SK-N-SH treated with all-trans-retinoic acid at 6 μM for 48 hours (cell line): ENCODE results near the gene PDE6B.
"Not testable (repeated sequence)": the region's sequence is repeated elsewhere in the genome, so short reads cannot be mapped to it uniquely, and the experiment has no call there.

Source experiments
- ATAC-seq: fragments of 200-7000 bp; cut with Tn5 transposase; 3 replicates; pipeline ENCODE4 v1.9.1; 2020; ENCODE audit warnings: mild to moderate bottlenecking, moderate library complexity
- ARNTL ChIP-seq: fragments of 450-650 bp; formaldehyde crosslinking; IDR thresholded peaks from 2 replicates; pipeline ENCODE4 v1.5.0; 2020; ENCODE audit warnings: low read depth, mild to moderate bottlenecking, moderate library complexity, borderline replicate concordance
- BACH2 ChIP-seq: fragments of 250-450 bp; sonication (Bioruptor Pico); IDR thresholded peaks from 2 replicates; pipeline ENCODE4 v1.9.0; 2021; ENCODE audit warnings: mild to moderate bottlenecking, borderline replicate concordance
- CREB5 ChIP-seq: fragments of 250-450 bp; sonication (Bioruptor Pico); IDR thresholded peaks from 2 replicates; pipeline ENCODE4 v1.5.1; 2020; ENCODE audit warnings: low read depth, mild to moderate bottlenecking, moderate library complexity
- CSDC2 ChIP-seq: fragments of 250-450 bp; sonication (Bioruptor Pico); IDR thresholded peaks from 2 replicates; pipeline ENCODE4 v1.5.0; 2020; ENCODE audit warnings: mild to moderate bottlenecking, moderate library complexity
- ESRRG ChIP-seq: fragments of 250-450 bp; sonication (Bioruptor Pico); IDR thresholded peaks from 2 replicates; pipeline ENCODE4 v1.6.1; 2021; ENCODE audit warnings: mild to moderate bottlenecking
- GLIS3 ChIP-seq: fragments of 250-450 bp; sonication (Bioruptor Pico); IDR thresholded peaks from 2 replicates; pipeline ENCODE4 v1.5.0; 2020; ENCODE audit warnings: mild to moderate bottlenecking, moderate library complexity
- ISL1 ChIP-seq: fragments of 250-450 bp; sonication (Bioruptor Pico); IDR thresholded peaks from 2 replicates; pipeline ENCODE4 v2.1.2; 2022; ENCODE audit warnings: mild to moderate bottlenecking, moderate library complexity
- OSR1 ChIP-seq: fragments of 250-450 bp; sonication (Bioruptor Pico); IDR thresholded peaks from 2 replicates; pipeline ENCODE4 v1.8.0; 2022; ENCODE audit warnings: moderate library complexity, mild to moderate bottlenecking, inconsistent platforms
- PPARA ChIP-seq: fragments of 250-450 bp; sonication (Bioruptor Pico); IDR thresholded peaks from 2 replicates; pipeline ENCODE4 v1.5.0; 2020; ENCODE audit warnings: mild to moderate bottlenecking, borderline replicate concordance
- RARB ChIP-seq: fragments of 250-450 bp; sonication (Bioruptor Pico); IDR thresholded peaks from 2 replicates; pipeline ENCODE4 v1.8.0; 2021; ENCODE audit warnings: mild to moderate bottlenecking, moderate library complexity
- SNAI2 ChIP-seq: fragments of 250-450 bp; sonication (Bioruptor Pico); IDR thresholded peaks from 2 replicates; pipeline ENCODE4 v1.5.0; 2020; ENCODE audit warnings: mild to moderate bottlenecking, moderate library complexity
- TCF4 ChIP-seq: fragments of 250-450 bp; sonication (Bioruptor Pico); IDR thresholded peaks from 2 replicates; pipeline ENCODE4 v1.8.0; 2021; ENCODE audit warnings: mild to moderate bottlenecking, moderate library complexity, borderline replicate concordance
- TOX ChIP-seq: fragments of 250-450 bp; sonication (Bioruptor Pico); IDR thresholded peaks from 2 replicates; pipeline ENCODE4 v1.8.0; 2021; ENCODE audit warnings: mild to moderate bottlenecking, moderate library complexity, borderline replicate concordance
- TSHZ2 ChIP-seq: fragments of 250-450 bp; sonication (Bioruptor Pico); IDR thresholded peaks from 2 replicates; pipeline ENCODE4 v1.5.0; 2020; ENCODE audit warnings: mild to moderate bottlenecking, moderate library complexity
- ZC3H10 ChIP-seq: fragments of 250-450 bp; sonication (Bioruptor Pico); IDR thresholded peaks from 2 replicates; pipeline ENCODE4 v1.5.1; 2021; ENCODE audit warnings: mild to moderate bottlenecking, moderate library complexity
- ZFP3 ChIP-seq: fragments of 250-450 bp; sonication (Bioruptor Pico); IDR thresholded peaks from 2 replicates; pipeline ENCODE4 v1.5.0; 2020; ENCODE audit warnings: mild to moderate bottlenecking, moderate library complexity
- ZFP30 ChIP-seq: fragments of 450-650 bp; formaldehyde crosslinking; IDR thresholded peaks from 2 replicates; pipeline ENCODE4 v1.5.0; 2022; ENCODE audit warnings: mild to moderate bottlenecking, moderate library complexity
- ZNF565 ChIP-seq: fragments of 450-650 bp; formaldehyde crosslinking; conservative IDR thresholded peaks from 2 replicates; pipeline ENCODE4 v1.5.0; 2020; ENCODE audit warnings: low read depth, mild to moderate bottlenecking, moderate library complexity
- ZNF70 ChIP-seq: fragments of 450-650 bp; formaldehyde crosslinking; IDR thresholded peaks from 2 replicates; pipeline ENCODE4 v1.5.0; 2020; ENCODE audit warnings: mild to moderate bottlenecking, moderate library complexity
- ZNF8 ChIP-seq: fragments of 450-650 bp; formaldehyde crosslinking; IDR thresholded peaks from 2 replicates; pipeline ENCODE4 v1.5.0; 2020; ENCODE audit warnings: mild to moderate bottlenecking, moderate library complexity
- TF ChIP-seq, protein P1 (sequence below): fragments of 250-450 bp; sonication (Bioruptor Pico); IDR thresholded peaks from 2 replicates; pipeline ENCODE4 v1.5.1; 2021; ENCODE audit warnings: mild to moderate bottlenecking, moderate library complexity

Gene PDE6B

GRCh38 chr4:692771-693554 is 67.6 kb downstream of the PDE6B start:
- no peak for ATAC-seq

DNA sequence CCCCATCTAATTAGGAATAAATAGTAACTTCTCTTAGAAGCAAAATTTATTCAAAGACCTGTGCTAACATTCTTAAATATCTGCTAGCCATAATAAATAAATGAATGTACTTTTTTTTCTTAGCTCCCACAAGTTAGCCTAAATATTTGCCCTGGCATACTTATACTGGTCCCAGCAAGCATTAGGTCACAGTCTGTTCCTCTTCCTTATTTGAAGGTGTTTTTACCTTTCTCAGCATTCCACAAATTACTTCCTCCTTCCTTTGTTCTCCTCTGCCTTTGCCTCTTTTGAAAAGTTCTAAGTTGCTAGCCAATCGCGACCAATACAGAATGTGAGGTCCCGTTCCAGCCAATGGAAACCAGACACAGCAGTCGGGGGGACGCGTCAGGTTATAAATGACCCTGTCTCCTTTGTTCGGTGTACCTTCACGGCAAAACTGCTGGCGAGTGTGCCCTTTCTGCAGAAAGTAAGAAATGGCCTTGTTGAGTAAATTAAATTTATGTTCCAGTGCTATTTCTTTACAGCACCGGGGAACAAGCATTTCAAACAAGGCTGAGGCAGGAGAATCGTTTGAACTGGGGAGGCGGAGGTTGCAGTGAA is 69.1 kb downstream of the PDE6B start:
- ATAC-seq, result not testable (repeated sequence)

More at GRCh38 chr4:692771-693554, 67.6 kb downstream of the PDE6B start:
- TF ChIP-seq GLIS3 (CRISPR knock-in tag) (no peak), TSHZ2 (CRISPR knock-in tag) (no peak), RARB (CRISPR knock-in tag) (no peak), PPARA (CRISPR knock-in tag) (no peak), CSDC2 (no peak), ESRRG (CRISPR knock-in tag) (no peak), TCF4 (CRISPR knock-in tag) (no peak), ZNF8 (CRISPR knock-in tag) (no peak)

DNA sequence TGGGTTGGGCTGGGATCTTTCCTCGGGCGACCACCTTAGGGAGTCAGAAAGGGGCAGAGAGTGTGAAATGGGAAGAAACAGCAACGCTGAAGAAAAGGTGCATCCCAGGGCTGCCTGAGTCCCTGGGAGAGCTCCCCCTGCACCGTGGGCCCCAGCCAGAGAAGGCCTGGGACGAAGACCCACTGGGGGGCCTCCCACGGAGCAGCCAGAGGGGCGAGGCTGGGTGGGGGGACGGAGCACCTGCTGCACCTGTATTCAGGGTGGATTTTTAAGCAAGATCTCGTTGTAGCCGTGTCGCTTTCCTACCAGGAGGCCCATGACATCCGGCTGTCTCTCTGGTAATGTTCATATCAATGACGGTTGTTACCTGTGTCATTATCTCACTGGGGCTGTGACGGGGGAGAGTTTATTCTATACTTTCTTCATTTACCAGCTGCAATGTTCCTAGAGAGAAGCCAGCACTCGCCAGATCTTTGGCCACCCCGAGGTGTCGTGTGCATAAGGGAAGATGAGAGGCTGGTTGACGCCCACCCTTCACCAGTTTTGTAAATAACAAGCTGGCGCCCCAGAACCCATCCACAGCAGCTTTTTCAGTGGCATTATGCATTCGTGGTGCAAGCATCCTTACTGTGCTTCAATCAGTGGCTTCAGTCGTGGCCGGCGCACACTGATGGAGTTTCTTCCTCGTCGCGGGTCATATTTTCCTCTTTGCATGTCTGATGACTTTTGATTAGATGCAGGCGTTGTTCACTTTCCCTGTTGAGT is 74.6 kb downstream of the PDE6B start:
- TF ChIP-seq ZC3H10 (CRISPR knock-in tag) (no peak), SNAI2 (no peak), ZFP3 (CRISPR knock-in tag) (no peak), TOX (CRISPR knock-in tag) (no peak), GLIS3 (CRISPR knock-in tag) (no peak), ZNF565 (CRISPR knock-in tag) (no peak), TCF4 (CRISPR knock-in tag) (no peak), RARB (CRISPR knock-in tag) (no peak), ZNF70 (CRISPR knock-in tag) (no peak), ISL1 (CRISPR knock-in tag) (no peak), OSR1 (CRISPR knock-in tag) (no peak), BACH2 (CRISPR knock-in tag) (no peak), ARNTL (CRISPR knock-in tag) (no peak)
- TF ChIP-seq, protein P1, sequence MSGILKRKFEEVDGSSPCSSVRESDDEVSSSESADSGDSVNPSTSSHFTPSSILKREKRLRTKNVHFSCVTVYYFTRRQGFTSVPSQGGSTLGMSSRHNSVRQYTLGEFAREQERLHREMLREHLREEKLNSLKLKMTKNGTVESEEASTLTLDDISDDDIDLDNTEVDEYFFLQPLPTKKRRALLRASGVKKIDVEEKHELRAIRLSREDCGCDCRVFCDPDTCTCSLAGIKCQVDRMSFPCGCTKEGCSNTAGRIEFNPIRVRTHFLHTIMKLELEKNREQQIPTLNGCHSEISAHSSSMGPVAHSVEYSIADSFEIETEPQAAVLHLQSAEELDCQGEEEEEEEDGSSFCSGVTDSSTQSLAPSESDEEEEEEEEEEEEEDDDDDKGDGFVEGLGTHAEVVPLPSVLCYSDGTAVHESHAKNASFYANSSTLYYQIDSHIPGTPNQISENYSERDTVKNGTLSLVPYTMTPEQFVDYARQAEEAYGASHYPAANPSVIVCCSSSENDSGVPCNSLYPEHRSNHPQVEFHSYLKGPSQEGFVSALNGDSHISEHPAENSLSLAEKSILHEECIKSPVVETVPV, result no peak
- ATAC-seq, result no peak

DNA sequence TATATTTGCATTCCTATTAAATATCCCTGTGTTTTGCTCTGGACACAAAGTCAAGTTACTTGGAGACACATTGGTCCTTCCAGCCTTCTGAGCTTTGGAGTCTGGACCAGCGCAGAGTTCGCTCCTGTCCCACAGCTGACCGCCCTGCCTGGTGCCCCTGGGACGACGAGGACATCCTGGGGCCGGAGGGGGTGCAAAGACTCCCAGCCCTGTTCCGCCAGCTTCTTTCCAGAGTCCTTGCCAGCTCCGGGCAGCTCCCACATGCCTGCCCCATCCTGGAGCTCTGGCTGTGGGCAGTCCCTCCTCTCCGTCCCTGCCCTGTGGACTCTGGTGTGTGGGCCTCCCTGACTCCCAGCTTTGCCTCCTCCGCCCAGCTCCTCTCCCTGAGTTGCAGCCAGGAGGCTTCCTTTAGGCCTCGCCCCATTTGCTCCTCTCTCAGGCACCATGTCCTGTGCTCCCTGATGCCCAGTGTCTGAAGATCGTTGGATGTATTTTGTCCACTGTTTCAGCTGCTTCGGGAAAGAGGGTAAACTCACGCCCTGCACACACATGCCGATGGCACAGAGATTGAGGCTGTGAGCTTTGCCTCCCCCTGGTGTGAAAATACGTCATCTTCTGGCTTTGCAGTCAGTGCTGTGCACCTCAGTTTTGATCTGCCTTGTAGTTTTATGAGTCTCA is 75.4 kb downstream of the PDE6B start:
- TF ChIP-seq ZFP3 (CRISPR knock-in tag) (no peak), ARNTL (CRISPR knock-in tag) (no peak), ISL1 (CRISPR knock-in tag) (no peak), GLIS3 (CRISPR knock-in tag) (no peak), TSHZ2 (CRISPR knock-in tag) (no peak), BACH2 (CRISPR knock-in tag) (no peak), ZNF565 (CRISPR knock-in tag) (no peak), CREB5 (CRISPR knock-in tag) (no peak), ESRRG (CRISPR knock-in tag) (no peak), ZFP30 (CRISPR knock-in tag) (no peak), RARB (CRISPR knock-in tag) (no peak), PPARA (CRISPR knock-in tag) (no peak)
- TF ChIP-seq, protein P1, result no peak
- TF ChIP-seq, all 23 proteins: peak for 0
- no peak for ATAC-seq
